Smooth muscle cell (in vitro differentiated cells): ENCODE measurements around the gene NRIP3. TPM values are rescaled to one million over a fixed set of nuclear protein-coding genes. Genes with fewer than 3 reads are reported as not detected.

ENCODE experiments used
- DNase-seq: peaks from one replicate; lab custom pipeline; 2025; ENCODE audit not compliant: unreplicated experiment; lab: John Stamatoyannopoulos, UW
- H2AFZ ChIP-seq: fragments of 200-600 bp; sonication (generic); 2 replicates; pipeline ENCODE4 v1.6.0; 2016; ENCODE audit warnings: antibody characterized with exemption, low read depth, mild to moderate bottlenecking
- H3F3A ChIP-seq: fragments of 200-600 bp; sonication (generic); 2 replicates; pipeline ENCODE4 v1.6.0; 2017; ENCODE audit warnings: antibody characterized with exemption, low read depth
- H3K27ac ChIP-seq: fragments of 200-600 bp; sonication (generic); 2 replicates; pipeline ENCODE4 v1.5.1; 2016; ENCODE audit warnings: low read depth, mild to moderate bottlenecking
- H3K27me3 ChIP-seq: fragments of 200-600 bp; sonication (generic); 2 replicates; pipeline ENCODE4 v1.6.1; 2016; ENCODE audit warnings: low read depth, mild to moderate bottlenecking
- H3K36me3 ChIP-seq: fragments of 200-600 bp; sonication (generic); 2 replicates; pipeline ENCODE4 v1.5.1; 2016; ENCODE audit warnings: low read depth
- H3K4me1 ChIP-seq: fragments of 200-600 bp; sonication (generic); 2 replicates; pipeline ENCODE4 v1.5.1; 2016; ENCODE audit warnings: low read depth
- H3K4me2 ChIP-seq: fragments of 200-600 bp; sonication (generic); 2 replicates; pipeline ENCODE4 v1.6.0; 2016; ENCODE audit warnings: mild to moderate bottlenecking
- H3K4me3 ChIP-seq: fragments of 200-600 bp; sonication (generic); 2 replicates; pipeline ENCODE4 v1.5.1; 2016; ENCODE audit warnings: mild to moderate bottlenecking
- H3K79me2 ChIP-seq: fragments of 200-600 bp; sonication (generic); 2 replicates; pipeline ENCODE4 v1.6.0; 2016; ENCODE audit warnings: low read depth, mild to moderate bottlenecking
- H3K9ac ChIP-seq: fragments of 200-600 bp; sonication (generic); 2 replicates; pipeline ENCODE4 v1.6.0; 2016; ENCODE audit warnings: low read depth
- H3K9me3 ChIP-seq: fragments of 200-600 bp; sonication (generic); replicated peaks from 2 replicates; pipeline ENCODE4 v1.5.1; 2016; ENCODE audit warnings: low read depth
- H4K20me1 ChIP-seq: fragments of 200-600 bp; sonication (generic); 2 replicates; pipeline ENCODE4 v1.6.0; 2016; ENCODE audit warnings: low read depth
- WGBS: methylation state at CpG from one replicate; pipeline ENCODE4 v1.1.7; 2016; ENCODE audit warnings: low lambda C conversion rate; 5-methylcytosine and 5-hydroxymethylcytosine counted together
- polyA plus RNA-seq: library from polyadenylated mRNA; unstranded; fragments of >200 nt; fragmentation: Nextera tagmentation; extraction: Ambion mirVana; gene quantifications from 2 replicates; pipeline ENCODE4 v1.2.1, GENCODE V29; 2016
- total RNA-seq: library from RNA; depleted of rRNA; stranded (reverse); fragments of >200 nt; gene quantifications from 2 replicates; pipeline ENCODE4 v1.2.3, GENCODE V29; 2014
- TF ChIP-seq, protein P1 (sequence below): fragments of 200-600 bp; sonication (generic); IDR thresholded peaks from 2 replicates; pipeline ENCODE4 v1.5.1; 2017; ENCODE audit warnings: borderline replicate concordance, mild to moderate bottlenecking, antibody characterized with exemption; ENCODE audit not compliant: insufficient read depth, poor library complexity, severe bottlenecking

The NRIP3 gene
- total and polyA plus RNA-seq, 2 experiments from 2014 or later: 10.1 to 19.6 TPM

DNA sequence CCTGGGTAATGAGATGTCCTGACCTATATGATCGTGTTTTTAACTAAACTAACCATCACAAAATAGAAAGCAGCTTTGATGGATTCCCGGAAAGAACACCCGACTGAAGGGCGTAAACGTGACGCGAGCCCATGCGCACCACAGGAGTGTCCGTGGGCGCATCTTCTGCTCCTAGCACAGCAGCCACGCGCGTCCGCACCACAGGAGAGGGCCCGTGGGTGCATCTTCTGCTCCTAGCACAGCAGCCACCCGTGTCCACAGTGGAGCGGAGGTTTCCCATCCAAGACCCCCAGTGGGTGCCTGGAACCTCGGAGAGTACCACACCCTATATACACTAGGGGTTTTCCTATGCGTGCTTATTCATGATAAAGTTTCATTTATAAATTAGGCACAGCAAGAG is 36.1 kb upstream of the NRIP3 start:
- H3K27ac ChIP-seq: no peak overlapping the region
- no peak overlapping the region for H3K9ac ChIP-seq
- no peak for DNase-seq
- TF ChIP-seq, protein P1, sequence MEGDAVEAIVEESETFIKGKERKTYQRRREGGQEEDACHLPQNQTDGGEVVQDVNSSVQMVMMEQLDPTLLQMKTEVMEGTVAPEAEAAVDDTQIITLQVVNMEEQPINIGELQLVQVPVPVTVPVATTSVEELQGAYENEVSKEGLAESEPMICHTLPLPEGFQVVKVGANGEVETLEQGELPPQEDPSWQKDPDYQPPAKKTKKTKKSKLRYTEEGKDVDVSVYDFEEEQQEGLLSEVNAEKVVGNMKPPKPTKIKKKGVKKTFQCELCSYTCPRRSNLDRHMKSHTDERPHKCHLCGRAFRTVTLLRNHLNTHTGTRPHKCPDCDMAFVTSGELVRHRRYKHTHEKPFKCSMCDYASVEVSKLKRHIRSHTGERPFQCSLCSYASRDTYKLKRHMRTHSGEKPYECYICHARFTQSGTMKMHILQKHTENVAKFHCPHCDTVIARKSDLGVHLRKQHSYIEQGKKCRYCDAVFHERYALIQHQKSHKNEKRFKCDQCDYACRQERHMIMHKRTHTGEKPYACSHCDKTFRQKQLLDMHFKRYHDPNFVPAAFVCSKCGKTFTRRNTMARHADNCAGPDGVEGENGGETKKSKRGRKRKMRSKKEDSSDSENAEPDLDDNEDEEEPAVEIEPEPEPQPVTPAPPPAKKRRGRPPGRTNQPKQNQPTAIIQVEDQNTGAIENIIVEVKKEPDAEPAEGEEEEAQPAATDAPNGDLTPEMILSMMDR: no peak
- H3K79me2 ChIP-seq: no peaks in the 10 kb centered on the region
- WGBS: 97% methylated on average over 19 of the region's 19 CpGs
- H2AFZ ChIP-seq: no peak overlapping the region
- no peak overlapping the region for H3K4me3 ChIP-seq
- H3K27me3 ChIP-seq: peaks cover 4% of the 10 kb centered on the region
- H3K4me2 ChIP-seq: no peak overlapping the region
- H3K4me1 ChIP-seq: peaks cover 28% of the 10 kb centered on the region
- H3F3A ChIP-seq: no peaks in the 10 kb centered on the region
- H4K20me1 ChIP-seq: no peaks in the 10 kb centered on the region
- no peaks in the 10 kb centered on the region for H3K9me3 ChIP-seq
- H3K36me3 ChIP-seq: no peaks in the 10 kb centered on the region

DNA sequence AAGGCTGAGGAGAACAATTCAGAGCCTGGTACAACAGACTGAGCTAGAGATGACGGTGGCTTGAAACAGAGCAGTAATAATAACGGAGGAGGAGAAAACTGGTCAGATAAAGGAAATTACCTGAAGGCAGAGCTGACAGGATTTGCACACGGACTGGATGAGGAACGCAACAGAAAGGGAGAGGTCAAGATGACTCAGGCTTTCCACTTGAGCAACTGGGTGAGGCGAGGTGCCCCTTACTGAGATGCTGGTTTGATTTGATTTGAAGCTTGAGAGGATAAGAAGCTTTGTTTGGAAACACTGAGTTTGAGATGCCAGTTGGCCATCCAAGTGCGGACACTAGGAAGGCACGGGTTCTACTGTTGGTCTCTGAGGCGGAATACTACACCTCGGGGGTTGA is 35.4 kb upstream of the NRIP3 start:
- Histone ChIP-seq H3K9ac (no peak overlapping the region), H2AFZ (no peak overlapping the region), H3K9me3 (no peaks in the 10 kb centered on the region), H4K20me1 (no peaks in the 10 kb centered on the region), H3K27me3 (peaks cover 4% of the 10 kb centered on the region), H3K79me2 (no peaks in the 10 kb centered on the region), H3K27ac (no peak overlapping the region), H3K4me3 (no peak overlapping the region), H3K4me1 (peaks cover 28% of the 10 kb centered on the region), H3F3A (no peaks in the 10 kb centered on the region), H3K4me2 (no peak overlapping the region), H3K36me3 (no peaks in the 10 kb centered on the region)
- DNase-seq: no peak
- TF ChIP-seq, protein P1: no peak
- WGBS: 93% methylated on average over 9 of the region's 9 CpGs

DNA sequence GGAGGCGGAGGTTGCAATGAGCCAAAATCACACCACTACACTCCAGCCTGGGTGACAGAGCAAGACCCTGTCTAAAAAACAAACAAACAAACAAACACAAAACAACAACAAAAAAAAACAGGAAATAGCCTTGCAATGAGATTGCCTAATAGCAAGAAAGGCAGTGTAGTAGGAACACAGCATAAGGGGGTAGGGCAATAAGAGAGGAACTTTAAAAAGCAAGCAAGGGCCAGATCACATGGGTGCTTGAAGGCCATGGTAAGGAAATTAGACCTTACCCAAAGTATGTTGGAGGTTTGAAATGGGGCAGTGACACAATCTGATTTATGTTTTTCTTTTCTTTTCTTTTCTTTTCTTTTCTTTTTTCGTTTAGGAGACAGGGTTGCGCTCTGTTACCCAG is 34.7 kb upstream of the NRIP3 start:
- Histone ChIP-seq H3K4me3 (no peak overlapping the region), H3K9me3 (no peaks in the 10 kb centered on the region), H3K27me3 (peaks cover 4% of the 10 kb centered on the region), H3K9ac (no peak overlapping the region), H3F3A (no peaks in the 10 kb centered on the region), H3K27ac (no peak overlapping the region), H3K79me2 (no peaks in the 10 kb centered on the region), H3K36me3 (no peaks in the 10 kb centered on the region), H3K4me1 (peaks cover 28% of the 10 kb centered on the region), H3K4me2 (no peak overlapping the region), H2AFZ (no peak overlapping the region), H4K20me1 (no peaks in the 10 kb centered on the region)
- TF ChIP-seq, protein P1: no peak
- DNase-seq: no peak
- 94% methylated on average over 3 of the region's 3 CpGs for WGBS

DNA sequence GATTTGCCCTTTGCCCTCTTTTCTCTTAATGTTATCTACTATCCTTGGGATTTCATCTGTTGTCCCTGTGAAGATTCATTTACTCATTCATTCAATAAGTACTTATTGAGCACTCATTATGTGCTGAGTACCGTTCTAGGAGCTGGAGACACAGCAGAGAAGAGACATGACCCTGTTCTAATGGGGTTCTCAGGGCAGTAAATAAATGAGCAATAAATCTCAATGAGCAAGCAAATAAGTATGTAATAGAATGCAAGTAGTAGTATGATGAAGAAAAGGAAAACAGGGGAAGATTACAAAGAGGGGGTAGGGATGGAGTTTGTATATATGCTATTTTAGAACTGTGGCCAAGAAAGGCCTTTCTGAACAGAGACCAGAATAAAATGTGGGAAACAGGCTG is 34.2 kb upstream of the NRIP3 start:
- no peaks in the 10 kb centered on the region for H3K79me2 ChIP-seq
- 86% methylated on average over 1 of the region's 1 CpG for WGBS
- H3K4me1 ChIP-seq: peaks cover 28% of the 10 kb centered on the region
- TF ChIP-seq, protein P1: no peak
- H2AFZ ChIP-seq: no peak overlapping the region
- peaks cover 4% of the 10 kb centered on the region for H3K27me3 ChIP-seq
- no peak overlapping the region for H3K27ac ChIP-seq
- DNase-seq: no peak
- H3K9ac ChIP-seq: no peak overlapping the region
- no peaks in the 10 kb centered on the region for H4K20me1 ChIP-seq
- no peak overlapping the region for H3K4me2 ChIP-seq
- H3K9me3 ChIP-seq: no peaks in the 10 kb centered on the region
- no peak overlapping the region for H3K4me3 ChIP-seq
- no peaks in the 10 kb centered on the region for H3F3A ChIP-seq
- H3K36me3 ChIP-seq: no peaks in the 10 kb centered on the region
